HepG2 (cell line): ENCODE data around the gene KCNQ1OT1. TPM values are rescaled to one million over a fixed set of nuclear protein-coding genes. Genes with fewer than 3 reads are reported as not detected.

Source experiments
- ATAC-seq: fragments of 200-7000 bp; cut with Tn5 transposase; 3 replicates; pipeline ENCODE4 v1.9.1; 2020; ENCODE audit warnings: mild to moderate bottlenecking, moderate library complexity
- BruUV-seq: library from RNA; stranded (reverse); fragments of 400-500 nt; replicated peaks from 2 replicates; lab custom pipeline; 2021; lab: Mats Ljungman, UMichigan
- CTCF ChIA-PET: fragments of 300-600 bp; formaldehyde crosslinking; extraction: SDS; loops from one replicate; lab custom pipeline; 2021; ENCODE audit warnings: low total read pairs, inconsistent platforms, low intra/inter-chr PET ratio; lab: Yijun Ruan, JAX
- POLR2A ChIA-PET: fragments of 350-600 bp; sonication (Branson Sonifier 250); formaldehyde crosslinking; loops from one replicate; lab custom pipeline; 2020; ENCODE audit warnings: antibody characterized with exemption, inconsistent platforms; lab: Yijun Ruan, JAX
- DNase-seq: peaks from one replicate; pipeline ENCODE4 v3.0.0-alpha.2; 2015; ENCODE audit warnings: low spot score
- FAIRE-seq: peaks from 3 replicates; lab custom pipeline; 2011; peaks lifted over from hg19 to GRCh38; lab: Jason Lieb, UNC
- H2AFZ ChIP-seq: one replicate; pipeline ENCODE4 v1.6.1; 2011; ENCODE audit warnings: low read length, inconsistent platforms
- H3K27ac ChIP-seq: fragments of 300-600 bp; 3 replicates; pipeline ENCODE4 v1.8.0; 2011; ENCODE audit warnings: mixed run types, mild to moderate bottlenecking, mixed read lengths, low read length, inconsistent platforms; ENCODE audit not compliant: insufficient read depth; ENCODE audit errors: extremely low read length
- H3K27me3 ChIP-seq, 2 experiments: fragments of 200-600 bp in 1 of 2; 2 replicates in 1 of 2; 3 replicates in 1 of 2; pipeline versions ENCODE4 v1.6.0 to v1.8.0; 2011; ENCODE audit warnings: low read length in 2 of 2, mild to moderate bottlenecking in 2 of 2, moderate library complexity in 2 of 2, inconsistent platforms in 1 of 2; ENCODE audit not compliant: insufficient read depth in 2 of 2, control insufficient read depth in 1 of 2
- H3K36me3 ChIP-seq, 2 experiments: fragments of 200-600 bp in 1 of 2; replicated peaks in 1 of 2; 2 replicates in 1 of 2; 3 replicates in 1 of 2; pipeline versions ENCODE4 v1.5.1 to v1.8.0; 2011; ENCODE audit warnings: low read length in 2 of 2, inconsistent platforms in 1 of 2; ENCODE audit not compliant: insufficient read depth in 2 of 2, control insufficient read depth in 1 of 2
- H3K4me1 ChIP-seq: 2 replicates; pipeline ENCODE4 v1.5.1; 2012; ENCODE audit warnings: low read length, inconsistent platforms; ENCODE audit not compliant: insufficient read depth
- H3K4me2 ChIP-seq: 2 replicates; pipeline ENCODE4 v1.6.0; 2011; ENCODE audit warnings: low read depth, low read length, inconsistent platforms
- H3K4me3 ChIP-seq, 3 experiments: fragments of 200-600 bp in 1 of 3; sonication (generic), shearing (Covaris generic) in 1 of 3; replicated peaks in 1 of 3; 2 replicates each; pipeline ENCODE4 v1.5.1; 2011 to 2016; ENCODE audit warnings: low read length in 3 of 3, inconsistent platforms in 2 of 3, low read depth in 2 of 3, mild to moderate bottlenecking in 2 of 3, control low read depth in 1 of 3, mixed read lengths in 1 of 3; ENCODE audit not compliant: insufficient read depth in 1 of 3
- H3K79me2 ChIP-seq: one replicate; pipeline ENCODE4 v1.6.1; 2011; ENCODE audit warnings: low read length, inconsistent platforms; ENCODE audit not compliant: insufficient read depth
- H3K9ac ChIP-seq: 2 replicates; pipeline ENCODE4 v1.6.0; 2011; ENCODE audit warnings: mild to moderate bottlenecking, low read depth, low read length, inconsistent platforms; ENCODE audit not compliant: insufficient read depth
- H3K9me3 ChIP-seq: 2 replicates; pipeline ENCODE4 v1.5.1; 2012; ENCODE audit warnings: mild to moderate bottlenecking, low read length
- H4K20me1 ChIP-seq: 2 replicates; pipeline ENCODE4 v1.6.0; 2011; ENCODE audit warnings: inconsistent platforms, mild to moderate bottlenecking, low read length, moderate library complexity; ENCODE audit not compliant: insufficient read depth
- AGO1 ChIP-seq: fragments of 200-400 bp; formaldehyde crosslinking; IDR thresholded peaks from 2 replicates; pipeline ENCODE4 v1.6.1; 2017; ENCODE audit warnings: mild to moderate bottlenecking, low read depth, low read length, moderate library complexity; ENCODE audit not compliant: poor library complexity, severe bottlenecking
- AGO2 ChIP-seq: fragments of 200-400 bp; formaldehyde crosslinking; optimal IDR thresholded peaks from 2 replicates; pipeline ENCODE3; 2017; ENCODE audit warnings: mild to moderate bottlenecking, low read depth, low read length, moderate library complexity
- KLF11 ChIP-seq: IDR thresholded peaks from 2 replicates; pipeline ENCODE4 v1.6.1; 2016; ENCODE audit warnings: missing compliant biosample characterization
- NFATC3 ChIP-seq: sonication (generic); formaldehyde crosslinking; IDR thresholded peaks from 2 replicates; pipeline ENCODE4 v1.5.1; 2020; ENCODE audit warnings: mild to moderate bottlenecking, missing genetic modification reagents
- POLR2AphosphoS5 ChIP-seq: IDR thresholded peaks from 2 replicates; pipeline ENCODE4 v1.6.1; 2012; ENCODE audit warnings: low read depth, low read length
- RARA ChIP-seq: IDR thresholded peaks from 2 replicates; pipeline ENCODE4 v1.6.1; 2016; ENCODE audit warnings: missing genetic modification reagents, missing compliant biosample characterization
- RBFOX2 ChIP-seq: fragments of 200-400 bp; formaldehyde crosslinking; IDR thresholded peaks from 2 replicates; pipeline ENCODE4 v1.6.1; 2017; ENCODE audit warnings: low read depth, mild to moderate bottlenecking, low read length
- RBM22 ChIP-seq: fragments of 200-400 bp; formaldehyde crosslinking; optimal IDR thresholded peaks from 2 replicates; pipeline ENCODE3; 2017; ENCODE audit warnings: mild to moderate bottlenecking, low read length, moderate library complexity
- SOX5 ChIP-seq: IDR thresholded peaks from 2 replicates; pipeline ENCODE4 v1.6.1; 2016; ENCODE audit warnings: borderline replicate concordance
- SUZ12 ChIP-seq: fragments of 150-350 bp; IDR thresholded peaks from 2 replicates; pipeline ENCODE4 v1.6.1; 2014; ENCODE audit warnings: low read depth, low read length
- SYNCRIP ChIP-seq: fragments of 200-400 bp; formaldehyde crosslinking; IDR thresholded peaks from 2 replicates; pipeline ENCODE4 v1.6.1; 2018; ENCODE audit warnings: mild to moderate bottlenecking, low read depth, low read length; ENCODE audit not compliant: insufficient read depth
- TEF ChIP-seq: sonication (generic); formaldehyde crosslinking; IDR thresholded peaks from 2 replicates; pipeline ENCODE4 v1.5.0; 2020; ENCODE audit warnings: missing genetic modification reagents
- ZFP62 ChIP-seq: sonication (generic); formaldehyde crosslinking; IDR thresholded peaks from 2 replicates; pipeline ENCODE4 v1.4.0; 2020; ENCODE audit warnings: missing genetic modification reagents
- ZFY ChIP-seq: sonication (generic); formaldehyde crosslinking; IDR thresholded peaks from 2 replicates; pipeline ENCODE4 v1.4.0; 2020; ENCODE audit warnings: missing genetic modification reagents
- WGBS: methylation state at CpG from one replicate; pipeline ENCODE4 v1.1.6; 2017; ENCODE audit warnings: low lambda C conversion rate; 5-methylcytosine and 5-hydroxymethylcytosine counted together
- in situ Hi-C: cut with HindIII; loops from 2 replicates; pipeline ENCODE4 v1.10.0; 2017; ENCODE audit warnings: low pct_unique_long_range_greater_than_20kb; ENCODE audit not compliant: extremely low pct_ligation_motif_present
- intact Hi-C: fragments of 100-400 bp; cut with micrococcal nuclease; formaldehyde crosslinking; loops from one replicate; pipeline ENCODE4 v1.10.0; 2022; ENCODE audit not compliant: unreplicated experiment
- polyA plus RNA-seq, 8 experiments: library from polyadenylated mRNA; depleted of rRNA in 3 of 8; stranded (reverse) in 7 of 8; unstranded in 1 of 8; fragments of >200 nt; fragmentation: Illumina TruSeq in 4 of 8; extraction: Trizol in 4 of 8; gene quantifications; 2 replicates each; pipeline versions ENCODE4 v1.2.1 to v1.2.3, GENCODE V29; 2011 to 2016; ENCODE audit warnings: low read depth in 4 of 8, missing spikeins in 1 of 8, mixed read lengths in 1 of 8; ENCODE audit not compliant: insufficient read depth in 1 of 8
- total RNA-seq, 5 experiments: library from RNA; depleted of rRNA; stranded (reverse); fragments of >200 nt; fragmentation: Illumina TruSeq; extraction: Trizol; gene quantifications; 2 replicates each; pipeline ENCODE4 v1.2.3, GENCODE V29; 2016; ENCODE audit warnings: low read depth in 1 of 5
- TF ChIP-seq, protein P1 (sequence below): sonication (generic); formaldehyde crosslinking; IDR thresholded peaks from 2 replicates; pipeline ENCODE4 v1.4.0; 2020; ENCODE audit warnings: missing genetic modification reagents, low read depth, mild to moderate bottlenecking, borderline replicate concordance

Gene KCNQ1OT1
- total and polyA plus RNA-seq, 2 of the 13 experiments (the other 11 are each of a cell fraction or from before 2014, with no cell fraction given), result 1.3 to 18.9 TPM

- no peak overlapping the region for H3K9ac ChIP-seq
- ChIA-PET POLR2A (interaction anchor here (1.0 to 1.5 kb wide), 7 partner anchors 10 to 123 kb away, joined by 3 to 5 read pairs (median 3); partner anchors contain the start of gene KCNQ1OT1), CTCF (no interaction called here)
- intact Hi-C loops, result no loop called here
- H3K27ac ChIP-seq, result no peak overlapping the region
- H3K4me3 ChIP-seq, result no peak overlapping the region
- in situ Hi-C loops, result no loop called here
- H4K20me1 ChIP-seq, result peaks cover 100% of the 10 kb centered on the region
- H3K79me2 ChIP-seq, result peaks cover 100% of the 10 kb centered on the region
- TF ChIP-seq SYNCRIP (no peak), RBM22 (peak; percentile 55), ZFY (CRISPR knock-in tag) (0 out of 2 replicates have a peak, but pooled peaks have one; percentile 27), SUZ12 (no peak), POLR2AphosphoS5 (0 out of 2 replicates have a peak, but pooled peaks have one; percentile 22)
- BruUV-seq, result no TSS peak
- H3K9me3 ChIP-seq, result no peaks in the 10 kb centered on the region
- H3K27me3 ChIP-seq, result no peaks in the 10 kb centered on the region
- H3K36me3 ChIP-seq, result peaks cover 57 to 96% of the 10 kb centered on the region in 2 experiments
- ATAC-seq, result no peak
- H3K4me2 ChIP-seq, result no peak overlapping the region
- DNase-seq, result no peak
- peaks cover 100% of the 10 kb centered on the region for H3K4me1 ChIP-seq
- no peak overlapping the region for H2AFZ ChIP-seq
- no peak for FAIRE-seq
- 94% methylated on average over 5 of the region's 7 CpGs for WGBS
Measured at GRCh38 chr11:2686360-2687222, 13.2 kb downstream of the KCNQ1OT1 start.

DNA sequence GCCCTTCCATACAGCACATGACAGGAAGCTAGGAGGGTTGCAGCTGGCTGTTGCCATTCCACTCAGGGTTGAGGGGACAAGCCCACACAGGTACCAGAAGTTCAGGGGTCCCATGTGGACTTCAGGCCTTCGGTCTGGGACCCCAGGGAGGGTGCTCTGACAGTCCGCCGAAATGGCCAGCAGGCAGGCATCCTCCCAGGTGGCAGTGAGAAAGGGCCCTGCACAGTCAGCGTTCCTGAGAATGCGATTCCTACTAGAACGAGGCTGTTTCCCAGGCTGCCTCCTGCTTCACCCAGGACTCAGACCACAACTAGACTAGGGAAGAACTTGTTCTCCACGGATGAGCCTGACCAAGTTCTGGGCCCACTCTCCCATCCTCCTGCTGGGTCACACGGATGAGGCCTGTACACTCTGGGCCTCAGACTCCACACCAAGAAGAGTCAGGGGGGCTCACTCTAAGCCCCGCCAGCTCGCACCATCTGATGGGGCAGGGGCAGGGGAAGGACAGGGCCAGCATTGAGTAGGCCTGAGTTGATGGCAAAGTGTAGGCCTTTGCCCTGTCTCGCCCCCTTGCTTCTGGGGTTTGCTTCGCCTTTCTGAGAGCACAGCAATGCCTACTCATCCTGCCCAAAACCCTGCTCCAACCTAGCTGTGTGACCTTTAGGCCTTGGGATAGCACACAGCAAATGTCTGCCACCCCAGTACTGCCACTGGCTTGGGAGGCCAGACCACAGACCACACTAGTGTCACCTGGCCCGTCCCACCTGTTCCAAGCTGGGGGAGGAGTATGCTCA lies 14.0 kb downstream of the KCNQ1OT1 start:
- no peak overlapping the region for H2AFZ ChIP-seq
- no peaks in the 10 kb centered on the region for H3K9me3 ChIP-seq
- no peaks in the 10 kb centered on the region for H3K27me3 ChIP-seq
- H3K9ac ChIP-seq, result no peak overlapping the region
- peaks cover 100% of the 10 kb centered on the region for H3K79me2 ChIP-seq
- CTCF ChIA-PET, result no interaction called here
- no peak overlapping the region for H3K4me3 ChIP-seq
- peaks cover 100% of the 10 kb centered on the region for H4K20me1 ChIP-seq
- in situ Hi-C loops (no loop called here), intact Hi-C loops (no loop called here)
- peaks cover 59 to 98% of the 10 kb centered on the region in 2 experiments for H3K36me3 ChIP-seq
- no peak for ATAC-seq
- FAIRE-seq, result no peak
- 79% methylated on average over 5 of the region's 13 CpGs for WGBS
- no peak overlapping the region for H3K27ac ChIP-seq
- no TSS peak for BruUV-seq
- POLR2A ChIA-PET, result interaction anchor here (1.0 to 1.7 kb wide), 4 partner anchors 10 to 122 kb away, joined by 3 to 5 read pairs (median 4); no protein-coding TSS in a partner anchor
- no peak for DNase-seq
- H3K4me1 ChIP-seq, result peaks cover 100% of the 10 kb centered on the region
- no peak overlapping the region for H3K4me2 ChIP-seq
- TF ChIP-seq RBFOX2 (peak; percentile 39; the same call in 1 of the 2 replicates), AGO2 (peak; percentile 67), RBM22 (peak; percentile 84), SOX5 (CRISPR knock-in tag) (no peak), TEF (CRISPR knock-in tag) (no peak), KLF11 (no peak), AGO1 (no peak), RARA (CRISPR knock-in tag) (no peak), NFATC3 (no peak), ZFP62 (CRISPR knock-in tag) (no peak)
- TF ChIP-seq, protein P1, sequence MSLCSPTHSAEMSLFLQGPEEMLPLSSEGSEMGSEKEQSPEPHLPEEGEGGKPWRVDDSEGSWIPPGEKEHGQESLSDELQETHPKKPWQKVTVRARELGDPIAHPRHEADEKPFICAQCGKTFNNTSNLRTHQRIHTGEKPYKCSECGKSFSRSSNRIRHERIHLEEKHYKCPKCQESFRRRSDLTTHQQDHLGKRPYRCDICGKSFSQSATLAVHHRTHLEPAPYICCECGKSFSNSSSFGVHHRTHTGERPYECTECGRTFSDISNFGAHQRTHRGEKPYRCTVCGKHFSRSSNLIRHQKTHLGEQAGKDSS, result no peak
